IPS-18c (cell line): ENCODE data around the gene FRMD5.

Experiments used
- H3K4me3 ChIP-seq: 2 replicates; pipeline ENCODE4 v1.7.0; 2013; ENCODE audit warnings: low read depth, mild to moderate bottlenecking, low read length, moderate library complexity; ENCODE audit not compliant: insufficient read depth
- H3K9me3 ChIP-seq: one replicate; pipeline ENCODE4 v1.6.1; 2013; ENCODE audit warnings: mild to moderate bottlenecking, low read length, moderate library complexity; ENCODE audit not compliant: control insufficient read depth, insufficient read depth

The FRMD5 gene

DNA sequence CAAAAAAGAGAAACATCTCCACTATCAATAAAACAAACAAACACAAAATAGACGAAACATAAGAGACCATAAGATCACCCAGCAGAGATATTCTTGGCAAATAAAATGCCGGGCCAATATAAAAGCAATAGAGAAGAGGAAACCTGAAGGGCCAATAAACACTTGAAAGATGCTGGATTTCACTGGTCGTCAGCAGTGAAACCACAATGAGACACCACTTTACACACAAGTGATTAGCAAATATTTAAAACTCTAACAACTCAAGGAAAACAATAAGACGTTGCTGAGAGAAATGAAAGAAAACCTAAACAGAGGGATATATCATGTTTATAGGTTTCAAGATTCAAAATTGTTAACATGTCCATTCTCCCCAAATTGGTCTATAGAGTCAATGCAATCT, 219.7 kb downstream of the FRMD5 start:
- H3K9me3 ChIP-seq, result no peaks in the 10 kb centered on the region
- H3K4me3 ChIP-seq, result no peak overlapping the region

DNA sequence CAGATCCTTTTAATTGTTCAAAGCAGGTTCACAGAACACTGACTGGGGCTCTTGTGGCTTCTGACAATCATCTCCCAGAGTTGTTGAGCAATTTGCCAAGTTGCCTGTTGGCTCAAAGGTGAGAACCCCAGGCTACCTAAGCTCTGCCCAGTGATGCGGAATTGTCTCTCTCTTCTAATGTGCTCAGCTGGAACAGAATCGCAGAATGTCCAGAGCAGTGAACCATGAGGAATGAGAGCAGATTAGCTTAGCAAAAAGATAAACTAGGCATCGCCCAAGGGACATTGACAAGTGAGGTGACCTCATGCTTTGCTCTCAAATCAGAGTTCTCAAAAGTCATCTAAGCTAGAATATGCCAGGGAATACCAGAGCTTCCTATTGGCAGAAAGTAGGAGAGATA, 220.2 kb downstream of the FRMD5 start:
- no peaks in the 10 kb centered on the region for H3K9me3 ChIP-seq
- H3K4me3 ChIP-seq, result no peak overlapping the region

GRCh38 chr15:43969802-43970375, 225.2 kb downstream of the FRMD5 start:
- Histone ChIP-seq H3K9me3 (no peaks in the 10 kb centered on the region), H3K4me3 (no peak overlapping the region)

GRCh38 chr15:43968551-43968950, 226.5 kb downstream of the FRMD5 start:
- no peaks in the 10 kb centered on the region for H3K9me3 ChIP-seq
- H3K4me3 ChIP-seq, result no peak overlapping the region

DNA sequence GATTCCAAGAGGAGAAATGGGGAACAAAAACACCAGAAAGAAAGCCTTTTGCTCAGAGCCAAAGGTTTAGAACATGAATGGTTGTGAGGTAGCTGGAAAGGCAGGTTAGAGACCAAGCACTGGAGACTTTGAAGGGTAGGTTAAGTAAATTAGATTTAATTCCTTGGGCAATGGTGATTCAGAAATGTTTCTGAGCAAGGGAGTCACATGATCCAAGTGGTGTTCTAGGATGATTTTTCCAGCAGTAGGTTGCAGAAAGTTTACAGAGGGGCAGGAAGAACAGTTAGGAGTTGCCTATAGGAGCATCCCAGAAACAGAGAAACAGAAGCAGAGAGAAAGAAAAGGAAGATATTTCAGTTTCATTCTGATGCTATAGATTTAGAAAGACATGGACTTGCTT, 228.4 kb downstream of the FRMD5 start:
- H3K4me3 ChIP-seq, result no peak overlapping the region
- no peaks in the 10 kb centered on the region for H3K9me3 ChIP-seq

GRCh38 chr15:43958861-43959330, 236.2 kb downstream of the FRMD5 start:
- Histone ChIP-seq H3K4me3 (no peak overlapping the region), H3K9me3 (no peaks in the 10 kb centered on the region)

DNA sequence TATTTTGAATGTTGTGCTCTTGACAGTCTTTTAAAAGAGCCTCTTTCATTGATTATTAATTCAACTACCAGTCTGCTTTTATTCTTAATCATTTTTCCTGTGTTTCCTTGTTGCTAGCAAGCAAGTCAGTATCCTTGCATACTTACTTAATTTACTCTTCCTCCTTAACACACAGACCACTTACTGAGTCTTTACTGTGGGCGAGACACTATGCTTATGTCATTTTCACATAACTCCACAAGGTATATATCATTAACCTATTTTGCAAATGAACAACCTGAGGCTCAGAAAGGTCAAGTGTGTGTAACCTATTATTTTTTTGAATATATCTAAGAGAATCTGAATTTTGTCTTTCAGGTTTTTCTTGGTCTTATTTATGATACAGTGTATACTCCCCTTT, 237.3 kb downstream of the FRMD5 start:
- Histone ChIP-seq H3K9me3 (no peaks in the 10 kb centered on the region), H3K4me3 (no peak overlapping the region)

GRCh38 chr15:43955140-43955539, 239.9 kb downstream of the FRMD5 start:
- H3K9me3 ChIP-seq, result no peaks in the 10 kb centered on the region
- H3K4me3 ChIP-seq, result no peak overlapping the region

GRCh38 chr15:43954181-43954621, 240.9 kb downstream of the FRMD5 start:
- Histone ChIP-seq H3K4me3 (no peak overlapping the region), H3K9me3 (no peaks in the 10 kb centered on the region)

DNA sequence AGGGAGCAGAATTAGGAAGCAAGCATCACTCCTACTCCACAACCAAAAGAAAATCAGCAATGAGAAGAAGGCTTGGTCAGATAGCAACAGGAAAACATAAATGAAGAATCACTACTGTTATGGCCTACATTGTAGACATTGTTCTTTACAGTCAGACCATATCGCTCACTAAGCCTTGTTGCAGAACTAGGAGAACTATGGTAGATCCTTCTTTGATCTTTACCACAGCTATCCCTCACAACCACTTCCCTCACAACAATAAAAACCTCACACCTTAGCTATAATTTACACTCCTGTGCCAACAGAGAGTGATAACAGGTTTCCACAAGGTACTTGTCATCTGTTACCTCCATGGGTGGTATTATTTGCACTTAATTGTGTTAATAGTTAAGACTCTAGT, 241.7 kb downstream of the FRMD5 start:
- H3K9me3 ChIP-seq, result no peaks in the 10 kb centered on the region
- no peak overlapping the region for H3K4me3 ChIP-seq

GRCh38 chr15:43950531-43950930, 244.5 kb downstream of the FRMD5 start:
- H3K9me3 ChIP-seq, result no peaks in the 10 kb centered on the region
- H3K4me3 ChIP-seq, result no peak overlapping the region

- Histone ChIP-seq H3K9me3 (no peaks in the 10 kb centered on the region), H3K4me3 (no peak overlapping the region)
These were observed 246.3 kb downstream of the FRMD5 start for GRCh38 chr15:43948691-43949325.

DNA sequence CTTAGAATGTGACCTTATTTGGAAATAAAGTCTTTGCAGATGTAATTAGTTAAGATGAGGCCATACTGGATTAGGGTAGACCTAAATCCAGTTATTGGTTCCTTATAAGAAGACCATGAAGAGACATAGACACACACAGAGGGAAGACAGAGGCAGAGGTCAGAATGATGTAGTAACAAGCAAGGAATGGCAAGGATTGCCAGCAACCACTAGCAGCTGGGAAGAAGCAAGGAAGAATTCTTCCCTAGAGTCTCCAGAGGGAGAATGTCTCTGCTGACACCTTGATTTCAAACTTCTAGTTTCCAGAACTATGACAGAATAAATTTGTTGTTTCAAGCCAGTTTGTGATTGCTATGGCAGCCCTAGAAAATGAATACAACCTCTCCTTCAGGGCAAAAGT, 251.6 kb downstream of the FRMD5 start:
- Histone ChIP-seq H3K9me3 (no peaks in the 10 kb centered on the region), H3K4me3 (no peak overlapping the region)

GRCh38 chr15:43942194-43942593, 252.9 kb downstream of the FRMD5 start:
- H3K4me3 ChIP-seq, result no peak overlapping the region
- no peaks in the 10 kb centered on the region for H3K9me3 ChIP-seq

GRCh38 chr15:43941555-43941954, 253.5 kb downstream of the FRMD5 start:
- Histone ChIP-seq H3K4me3 (no peak overlapping the region), H3K9me3 (no peaks in the 10 kb centered on the region)

GRCh38 chr15:43941071-43941470, 254.0 kb downstream of the FRMD5 start:
- H3K4me3 ChIP-seq, result no peak overlapping the region
- H3K9me3 ChIP-seq, result no peaks in the 10 kb centered on the region

DNA sequence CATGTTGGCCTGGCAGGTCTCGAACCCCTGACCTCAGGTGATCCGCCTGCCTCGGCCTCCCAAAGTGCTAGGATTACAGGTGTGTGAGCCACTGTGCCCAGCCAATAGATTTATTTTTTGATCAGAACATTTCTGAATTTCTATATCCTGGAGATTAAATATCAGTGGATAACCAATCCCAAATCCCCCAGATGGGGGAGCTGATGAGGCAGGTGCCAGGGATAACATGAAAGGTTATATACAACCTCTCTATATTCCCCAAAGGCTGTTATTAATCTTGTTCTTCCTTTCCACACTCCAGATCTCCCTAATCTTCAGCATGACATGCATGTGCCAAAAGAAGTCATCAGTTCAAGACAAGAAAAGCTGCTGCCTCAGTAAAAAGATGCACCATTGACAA, 256.0 kb downstream of the FRMD5 start:
- H3K4me3 ChIP-seq, result no peak overlapping the region
- no peaks in the 10 kb centered on the region for H3K9me3 ChIP-seq

- Histone ChIP-seq H3K9me3 (no peaks in the 10 kb centered on the region), H3K4me3 (no peak overlapping the region)
These were observed 260.6 kb downstream of the FRMD5 start for GRCh38 chr15:43934480-43934879.

DNA sequence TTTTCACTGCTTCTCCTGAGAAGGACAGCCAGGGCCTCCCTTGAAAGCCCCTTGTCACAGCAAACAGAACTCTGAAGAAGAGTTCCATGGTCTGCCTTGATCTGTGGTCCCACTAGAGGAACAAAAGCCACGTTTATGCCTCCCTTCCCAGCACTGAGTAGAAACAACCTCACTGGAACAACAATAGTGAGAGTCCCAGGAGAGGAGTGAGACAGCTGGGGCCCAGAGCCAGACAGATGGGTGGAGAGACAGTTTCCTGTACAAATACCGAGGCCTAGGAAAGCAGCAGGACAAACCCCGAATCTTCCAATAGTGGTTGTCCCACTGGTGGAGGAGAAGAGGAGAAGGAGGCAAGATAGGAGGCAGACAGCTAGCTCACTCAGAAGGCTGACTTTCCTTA, 262.2 kb downstream of the FRMD5 start:
- no peak overlapping the region for H3K4me3 ChIP-seq
- H3K9me3 ChIP-seq, result no peaks in the 10 kb centered on the region
